ENCODE data around the gene ACVRL1.

DNA sequence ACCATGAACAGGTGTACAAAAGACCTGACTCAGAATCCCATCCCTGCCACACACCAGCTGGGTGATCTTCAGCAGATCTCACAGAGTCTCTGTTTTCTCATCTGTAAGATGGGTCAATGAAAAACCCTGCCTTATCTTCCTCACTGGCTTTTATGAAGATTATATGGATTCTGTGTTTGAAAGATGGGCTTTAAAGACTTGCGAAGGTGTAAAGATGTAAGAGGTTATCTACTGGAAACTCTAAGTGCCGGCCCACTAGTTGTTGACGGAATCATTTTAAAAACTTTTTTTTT is 34.7 kb upstream of the ACVRL1 start:
- TF ChIP-seq ZFP30 (CRISPR knock-in tag; IDR thresholded peaks at IDR 0.05), result no peak
- no peak for TF ChIP-seq OSR1 (CRISPR knock-in tag; IDR thresholded peaks at IDR 0.05)
- TF ChIP-seq RARB (CRISPR knock-in tag; IDR thresholded peaks at IDR 0.05), result no peak
- TF ChIP-seq, protein P1, sequence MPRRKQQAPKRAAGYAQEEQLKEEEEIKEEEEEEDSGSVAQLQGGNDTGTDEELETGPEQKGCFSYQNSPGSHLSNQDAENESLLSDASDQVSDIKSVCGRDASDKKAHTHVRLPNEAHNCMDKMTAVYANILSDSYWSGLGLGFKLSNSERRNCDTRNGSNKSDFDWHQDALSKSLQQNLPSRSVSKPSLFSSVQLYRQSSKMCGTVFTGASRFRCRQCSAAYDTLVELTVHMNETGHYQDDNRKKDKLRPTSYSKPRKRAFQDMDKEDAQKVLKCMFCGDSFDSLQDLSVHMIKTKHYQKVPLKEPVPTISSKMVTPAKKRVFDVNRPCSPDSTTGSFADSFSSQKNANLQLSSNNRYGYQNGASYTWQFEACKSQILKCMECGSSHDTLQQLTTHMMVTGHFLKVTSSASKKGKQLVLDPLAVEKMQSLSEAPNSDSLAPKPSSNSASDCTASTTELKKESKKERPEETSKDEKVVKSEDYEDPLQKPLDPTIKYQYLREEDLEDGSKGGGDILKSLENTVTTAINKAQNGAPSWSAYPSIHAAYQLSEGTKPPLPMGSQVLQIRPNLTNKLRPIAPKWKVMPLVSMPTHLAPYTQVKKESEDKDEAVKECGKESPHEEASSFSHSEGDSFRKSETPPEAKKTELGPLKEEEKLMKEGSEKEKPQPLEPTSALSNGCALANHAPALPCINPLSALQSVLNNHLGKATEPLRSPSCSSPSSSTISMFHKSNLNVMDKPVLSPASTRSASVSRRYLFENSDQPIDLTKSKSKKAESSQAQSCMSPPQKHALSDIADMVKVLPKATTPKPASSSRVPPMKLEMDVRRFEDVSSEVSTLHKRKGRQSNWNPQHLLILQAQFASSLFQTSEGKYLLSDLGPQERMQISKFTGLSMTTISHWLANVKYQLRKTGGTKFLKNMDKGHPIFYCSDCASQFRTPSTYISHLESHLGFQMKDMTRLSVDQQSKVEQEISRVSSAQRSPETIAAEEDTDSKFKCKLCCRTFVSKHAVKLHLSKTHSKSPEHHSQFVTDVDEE (CRISPR knock-in tag; IDR thresholded peaks at IDR 0.05), result no peak
- TF ChIP-seq, protein P2, sequence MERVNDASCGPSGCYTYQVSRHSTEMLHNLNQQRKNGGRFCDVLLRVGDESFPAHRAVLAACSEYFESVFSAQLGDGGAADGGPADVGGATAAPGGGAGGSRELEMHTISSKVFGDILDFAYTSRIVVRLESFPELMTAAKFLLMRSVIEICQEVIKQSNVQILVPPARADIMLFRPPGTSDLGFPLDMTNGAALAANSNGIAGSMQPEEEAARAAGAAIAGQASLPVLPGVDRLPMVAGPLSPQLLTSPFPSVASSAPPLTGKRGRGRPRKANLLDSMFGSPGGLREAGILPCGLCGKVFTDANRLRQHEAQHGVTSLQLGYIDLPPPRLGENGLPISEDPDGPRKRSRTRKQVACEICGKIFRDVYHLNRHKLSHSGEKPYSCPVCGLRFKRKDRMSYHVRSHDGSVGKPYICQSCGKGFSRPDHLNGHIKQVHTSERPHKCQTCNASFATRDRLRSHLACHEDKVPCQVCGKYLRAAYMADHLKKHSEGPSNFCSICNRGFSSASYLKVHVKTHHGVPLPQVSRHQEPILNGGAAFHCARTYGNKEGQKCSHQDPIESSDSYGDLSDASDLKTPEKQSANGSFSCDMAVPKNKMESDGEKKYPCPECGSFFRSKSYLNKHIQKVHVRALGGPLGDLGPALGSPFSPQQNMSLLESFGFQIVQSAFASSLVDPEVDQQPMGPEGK (CRISPR knock-in tag; IDR thresholded peaks at IDR 0.05; ENCODE audit: borderline replicate concordance), result no peak
- no peak for TF ChIP-seq ISL1 (CRISPR knock-in tag; IDR thresholded peaks at IDR 0.05)
- no peak for TF ChIP-seq SNAI2 (CRISPR knock-in tag; IDR thresholded peaks at IDR 0.05)
- no peak for TF ChIP-seq BACH2 (CRISPR knock-in tag; IDR thresholded peaks at IDR 0.05; ENCODE audit: borderline replicate concordance)
- TF ChIP-seq PPARA (CRISPR knock-in tag; IDR thresholded peaks at IDR 0.05; ENCODE audit: borderline replicate concordance), result no peak
- no peak for TF ChIP-seq ZFP3 (CRISPR knock-in tag; IDR thresholded peaks at IDR 0.05)
- TF ChIP-seq ESRRG (CRISPR knock-in tag; IDR thresholded peaks at IDR 0.05), result no peak
- TF ChIP-seq, protein P3, sequence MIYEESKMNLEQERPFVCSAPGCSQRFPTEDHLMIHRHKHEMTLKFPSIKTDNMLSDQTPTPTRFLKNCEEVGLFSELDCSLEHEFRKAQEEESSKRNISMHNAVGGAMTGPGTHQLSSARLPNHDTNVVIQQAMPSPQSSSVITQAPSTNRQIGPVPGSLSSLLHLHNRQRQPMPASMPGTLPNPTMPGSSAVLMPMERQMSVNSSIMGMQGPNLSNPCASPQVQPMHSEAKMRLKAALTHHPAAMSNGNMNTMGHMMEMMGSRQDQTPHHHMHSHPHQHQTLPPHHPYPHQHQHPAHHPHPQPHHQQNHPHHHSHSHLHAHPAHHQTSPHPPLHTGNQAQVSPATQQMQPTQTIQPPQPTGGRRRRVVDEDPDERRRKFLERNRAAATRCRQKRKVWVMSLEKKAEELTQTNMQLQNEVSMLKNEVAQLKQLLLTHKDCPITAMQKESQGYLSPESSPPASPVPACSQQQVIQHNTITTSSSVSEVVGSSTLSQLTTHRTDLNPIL (CRISPR knock-in tag; IDR thresholded peaks at IDR 0.05; ENCODE audit: low read depth), result no peak
- no peak for TF ChIP-seq GLIS3 (CRISPR knock-in tag; IDR thresholded peaks at IDR 0.05)
- TF ChIP-seq, protein P4, sequence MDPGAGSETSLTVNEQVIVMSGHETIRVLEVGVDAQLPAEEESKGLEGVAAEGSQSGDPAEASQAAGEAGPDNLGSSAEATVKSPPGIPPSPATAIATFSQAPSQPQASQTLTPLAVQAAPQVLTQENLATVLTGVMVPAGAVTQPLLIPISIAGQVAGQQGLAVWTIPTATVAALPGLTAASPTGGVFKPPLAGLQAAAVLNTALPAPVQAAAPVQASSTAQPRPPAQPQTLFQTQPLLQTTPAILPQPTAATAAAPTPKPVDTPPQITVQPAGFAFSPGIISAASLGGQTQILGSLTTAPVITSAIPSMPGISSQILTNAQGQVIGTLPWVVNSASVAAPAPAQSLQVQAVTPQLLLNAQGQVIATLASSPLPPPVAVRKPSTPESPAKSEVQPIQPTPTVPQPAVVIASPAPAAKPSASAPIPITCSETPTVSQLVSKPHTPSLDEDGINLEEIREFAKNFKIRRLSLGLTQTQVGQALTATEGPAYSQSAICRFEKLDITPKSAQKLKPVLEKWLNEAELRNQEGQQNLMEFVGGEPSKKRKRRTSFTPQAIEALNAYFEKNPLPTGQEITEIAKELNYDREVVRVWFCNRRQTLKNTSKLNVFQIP (CRISPR knock-in tag; IDR thresholded peaks at IDR 0.05; ENCODE audit: borderline replicate concordance, low read depth), result no peak
